K562 (cell line): Measurements from ENCODE around the gene SOWAHD. TPM values are rescaled to one million over a fixed set of nuclear protein-coding genes. Genes with fewer than 3 reads are reported as not detected.

Experiments
- KAT7 ChIP-seq: sonication (generic); formaldehyde crosslinking; IDR thresholded peaks from 2 replicates; pipeline ENCODE4 v1.8.0; 2022; ENCODE audit warnings: missing genetic modification reagents, mild to moderate bottlenecking, borderline replicate concordance
- MEF2D ChIP-seq: conservative IDR thresholded peaks from 2 replicates; pipeline ENCODE4 v1.6.1; 2016; ENCODE audit warnings: low read depth, missing genetic modification characterization, missing compliant biosample characterization
- PBX2 ChIP-seq, 2 experiments: IDR thresholded peaks in 1 of 2; conservative IDR thresholded peaks in 1 of 2; 2 replicates each; pipeline ENCODE4 v1.6.1; 2016; ENCODE audit warnings: low read depth in 2 of 2, mild to moderate bottlenecking in 1 of 2, missing compliant biosample characterization in 1 of 2, missing genetic modification characterization in 1 of 2, moderate library complexity in 1 of 2
- SIN3B ChIP-seq: fragments of 450-650 bp; IDR thresholded peaks from 2 replicates; pipeline ENCODE4 v1.6.1; 2017; ENCODE audit warnings: low read depth, mild to moderate bottlenecking, moderate library complexity
- TAF7 ChIP-seq: fragments of 450-650 bp; IDR thresholded peaks from 2 replicates; pipeline ENCODE4 v1.6.1; 2016; ENCODE audit warnings: missing genetic modification characterization, missing compliant biosample characterization
- ZNF24 ChIP-seq: fragments of 450-650 bp; IDR thresholded peaks from 2 replicates; pipeline ENCODE4 v1.6.1; 2016
- ZNF263 ChIP-seq: sonication (generic); formaldehyde crosslinking; IDR thresholded peaks from 2 replicates; pipeline ENCODE4 v1.8.0; 2022; ENCODE audit warnings: mild to moderate bottlenecking, missing genetic modification reagents, borderline replicate concordance
- ZNF384 ChIP-seq: IDR thresholded peaks from 2 replicates; pipeline ENCODE4 v1.6.1; 2012; ENCODE audit warnings: low read depth, low read length, improper control_type of control experiment
- ZNF764 ChIP-seq: fragments of 250-450 bp; sonication (Bioruptor Pico); IDR thresholded peaks from 2 replicates; pipeline ENCODE4 v1.4.0; 2020; ENCODE audit warnings: low read depth, mild to moderate bottlenecking, moderate library complexity
- polyA plus RNA-seq, 8 experiments: library from polyadenylated mRNA; depleted of rRNA in 4 of 8; stranded (reverse) in 5 of 8; unstranded in 3 of 8; fragments of >200 nt; fragmentation: Nextera tagmentation in 2 of 8; fragmentation: Illumina TruSeq in 1 of 8; extraction: Ambion mirVana in 2 of 8; extraction: Trizol in 1 of 8; gene quantifications; 2 replicates each; pipeline versions ENCODE4 v1.2.1 to v1.2.3, GENCODE V29; 2011 to 2014; ENCODE audit warnings: inconsistent platforms in 1 of 8, missing spikeins in 1 of 8
- total RNA-seq, 7 experiments: library from RNA; depleted of rRNA in 6 of 7; stranded (reverse); fragments of >200 nt in 6 of 7; fragmentation: Illumina TruSeq in 2 of 7; extraction: Trizol in 2 of 7; gene quantifications; 2 replicates each; pipeline versions ENCODE4 v1.2.1 to v1.2.3, GENCODE V29; 2011 to 2021; ENCODE audit warnings: low replicate concordance in 1 of 7

SOWAHD gene
- total and polyA plus RNA-seq, 9 of the 15 experiments (the other 6 are each of a cell fraction or from before 2014, with no cell fraction given) = 0.13 to 0.29 TPM; not detected in 7

- TF ChIP-seq PBX2 (CRISPR knock-in tag; IDR thresholded peaks at IDR 0.05; ENCODE audit: low read depth) = no peak
- TF ChIP-seq PBX2 (tag; conservative IDR thresholded peaks at IDR 0.05; ENCODE audit: low read depth) = no peak
- 0 out of 2 replicates have a peak, but pooled peaks have one; percentile 11 for TF ChIP-seq ZNF263 (CRISPR knock-in tag)
- no peak for TF ChIP-seq ZNF24
- TF ChIP-seq KAT7 (CRISPR knock-in tag) = 0 out of 2 replicates have a peak, but pooled peaks have one; percentile 44
- TF ChIP-seq ZNF764 (CRISPR knock-in tag) = no peak
- no peak for TF ChIP-seq ZNF384
- TF ChIP-seq TAF7 (tag) = no peak
- TF ChIP-seq SIN3B = no peak
- TF ChIP-seq MEF2D = no peak
- TF ChIP-seq, all 486 proteins: peak for 10
These were observed 401 bp downstream of the SOWAHD start (continued) for GRCh38 chrX:119758731-119759247.
